K562 (cell line): ENCODE measurements around the gene SND1. TPM values are rescaled to one million over a fixed set of nuclear protein-coding genes. Genes with fewer than 3 reads are reported as not detected.

Experiments used
- CSDE1 ChIP-seq, 2 experiments: fragments of 450-650 bp; IDR thresholded peaks; 2 replicates each; pipeline ENCODE4 v1.6.1; 2016; ENCODE audit warnings: mild to moderate bottlenecking in 1 of 2
- FOXA1 ChIP-seq: fragments of 450-650 bp; IDR thresholded peaks from 2 replicates; pipeline ENCODE4 v1.6.1; 2016; ENCODE audit warnings: mild to moderate bottlenecking, borderline replicate concordance
- KDM5B ChIP-seq: fragments of 200-600 bp; sonication (generic); IDR thresholded peaks from 2 replicates; pipeline ENCODE4 v1.6.1; 2012; ENCODE audit warnings: low read depth, mild to moderate bottlenecking, moderate library complexity, low read length, control low read depth, inconsistent platforms; ENCODE audit not compliant: insufficient replicate concordance
- MAFG ChIP-seq: fragments of 450-650 bp; conservative IDR thresholded peaks from 2 replicates; pipeline ENCODE4 v1.6.1; 2016; ENCODE audit warnings: missing genetic modification characterization, missing compliant biosample characterization
- MAFK ChIP-seq: IDR thresholded peaks from 2 replicates; pipeline ENCODE4 v1.6.1; 2011; ENCODE audit warnings: low read length, improper control_type of control experiment
- NFE2 ChIP-seq: IDR thresholded peaks from 2 replicates; pipeline ENCODE4 v1.6.1; 2014; ENCODE audit warnings: antibody characterized with exemption, low read depth
- OTX1 ChIP-seq: fragments of 450-650 bp; formaldehyde crosslinking; IDR thresholded peaks from 2 replicates; pipeline ENCODE4 v1.4.0; 2022; ENCODE audit warnings: mild to moderate bottlenecking
- SMARCA4 ChIP-seq: fragments of 450-650 bp; IDR thresholded peaks from 2 replicates; pipeline ENCODE4 v1.6.1; 2016
- polyA plus RNA-seq, 8 experiments: library from polyadenylated mRNA; depleted of rRNA in 4 of 8; stranded (reverse) in 5 of 8; unstranded in 3 of 8; fragments of >200 nt; fragmentation: Nextera tagmentation in 2 of 8; fragmentation: Illumina TruSeq in 1 of 8; extraction: Ambion mirVana in 2 of 8; extraction: Trizol in 1 of 8; gene quantifications; 2 replicates each; pipeline versions ENCODE4 v1.2.1 to v1.2.3, GENCODE V29; 2011 to 2014; ENCODE audit warnings: inconsistent platforms in 1 of 8, missing spikeins in 1 of 8
- total RNA-seq, 7 experiments: library from RNA; depleted of rRNA in 6 of 7; stranded (reverse); fragments of >200 nt in 6 of 7; fragmentation: Illumina TruSeq in 2 of 7; extraction: Trizol in 2 of 7; gene quantifications; 2 replicates each; pipeline versions ENCODE4 v1.2.1 to v1.2.3, GENCODE V29; 2011 to 2021; ENCODE audit warnings: low replicate concordance in 1 of 7
- TF ChIP-seq, protein P1 (sequence below): fragments of 450-650 bp; IDR thresholded peaks from 2 replicates; pipeline ENCODE4 v1.7.1; 2018; ENCODE audit warnings: mild to moderate bottlenecking, low read depth; ENCODE audit not compliant: partially characterized antibody
- TF ChIP-seq, protein P2 (sequence below), 2 experiments: fragments of 450-650 bp; conservative IDR thresholded peaks; 2 replicates each; pipeline ENCODE4 v1.6.1; 2017; ENCODE audit warnings: mild to moderate bottlenecking in 2 of 2, moderate library complexity in 2 of 2
- TF ChIP-seq, protein P3 (sequence below), 2 experiments: fragments of 450-650 bp in 1 of 2; IDR thresholded peaks; 2 replicates each; pipeline ENCODE4 v1.6.1; 2011 to 2017; ENCODE audit warnings: low read depth in 2 of 2, antibody characterized with exemption in 1 of 2, borderline replicate concordance in 1 of 2, low read length in 1 of 2, mild to moderate bottlenecking in 1 of 2, mixed read lengths in 1 of 2; ENCODE audit not compliant: control insufficient read depth in 1 of 2
- TF ChIP-seq, protein P4 (sequence below): sonication (generic); formaldehyde crosslinking; IDR thresholded peaks from 2 replicates; pipeline ENCODE4 v1.8.0; 2022; ENCODE audit warnings: mild to moderate bottlenecking, missing genetic modification reagents

The SND1 gene
- total and polyA plus RNA-seq, 9 of the 15 experiments (the other 6 are each of a cell fraction or from before 2014, with no cell fraction given), result 46.5 to 307 (median 191) TPM

DNA sequence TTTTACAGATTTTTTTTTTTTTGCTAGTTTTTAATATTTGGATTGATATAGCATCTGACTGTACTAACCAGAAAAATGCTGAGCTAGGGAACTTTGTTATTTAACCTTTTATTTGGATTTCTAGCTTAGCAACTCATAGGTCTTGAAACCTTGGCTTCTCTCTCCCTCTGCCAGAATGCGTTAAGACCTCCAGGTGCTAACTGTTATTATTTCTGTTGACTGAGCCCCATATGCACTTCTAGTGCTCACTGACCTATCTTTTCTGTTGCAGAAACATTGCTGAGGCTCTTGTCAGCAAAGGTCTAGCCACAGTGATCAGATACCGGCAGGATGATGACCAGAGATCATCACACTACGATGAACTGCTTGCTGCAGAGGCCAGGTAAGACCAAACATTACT lies 235.6 kb downstream of the SND1 start (continued):
- TF ChIP-seq, protein P1, sequence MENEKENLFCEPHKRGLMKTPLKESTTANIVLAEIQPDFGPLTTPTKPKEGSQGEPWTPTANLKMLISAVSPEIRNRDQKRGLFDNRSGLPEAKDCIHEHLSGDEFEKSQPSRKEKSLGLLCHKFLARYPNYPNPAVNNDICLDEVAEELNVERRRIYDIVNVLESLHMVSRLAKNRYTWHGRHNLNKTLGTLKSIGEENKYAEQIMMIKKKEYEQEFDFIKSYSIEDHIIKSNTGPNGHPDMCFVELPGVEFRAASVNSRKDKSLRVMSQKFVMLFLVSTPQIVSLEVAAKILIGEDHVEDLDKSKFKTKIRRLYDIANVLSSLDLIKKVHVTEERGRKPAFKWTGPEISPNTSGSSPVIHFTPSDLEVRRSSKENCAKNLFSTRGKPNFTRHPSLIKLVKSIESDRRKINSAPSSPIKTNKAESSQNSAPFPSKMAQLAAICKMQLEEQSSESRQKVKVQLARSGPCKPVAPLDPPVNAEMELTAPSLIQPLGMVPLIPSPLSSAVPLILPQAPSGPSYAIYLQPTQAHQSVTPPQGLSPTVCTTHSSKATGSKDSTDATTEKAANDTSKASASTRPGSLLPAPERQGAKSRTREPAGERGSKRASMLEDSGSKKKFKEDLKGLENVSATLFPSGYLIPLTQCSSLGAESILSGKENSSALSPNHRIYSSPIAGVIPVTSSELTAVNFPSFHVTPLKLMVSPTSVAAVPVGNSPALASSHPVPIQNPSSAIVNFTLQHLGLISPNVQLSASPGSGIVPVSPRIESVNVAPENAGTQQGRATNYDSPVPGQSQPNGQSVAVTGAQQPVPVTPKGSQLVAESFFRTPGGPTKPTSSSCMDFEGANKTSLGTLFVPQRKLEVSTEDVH, result no peak
- TF ChIP-seq SMARCA4 (0 out of 2 replicates have a peak, but pooled peaks have one; percentile 46), FOXA1 (no peak), OTX1 (CRISPR knock-in tag) (no peak), MAFG (tag) (peak; percentile 58), CSDE1 (IDR thresholded peaks at IDR 0.05) (no peak), NFE2 (peak; percentile 13; the same call in 1 of the 2 replicates), MAFK (peak; percentile 53), KDM5B (no peak)
- TF ChIP-seq, protein P2, sequence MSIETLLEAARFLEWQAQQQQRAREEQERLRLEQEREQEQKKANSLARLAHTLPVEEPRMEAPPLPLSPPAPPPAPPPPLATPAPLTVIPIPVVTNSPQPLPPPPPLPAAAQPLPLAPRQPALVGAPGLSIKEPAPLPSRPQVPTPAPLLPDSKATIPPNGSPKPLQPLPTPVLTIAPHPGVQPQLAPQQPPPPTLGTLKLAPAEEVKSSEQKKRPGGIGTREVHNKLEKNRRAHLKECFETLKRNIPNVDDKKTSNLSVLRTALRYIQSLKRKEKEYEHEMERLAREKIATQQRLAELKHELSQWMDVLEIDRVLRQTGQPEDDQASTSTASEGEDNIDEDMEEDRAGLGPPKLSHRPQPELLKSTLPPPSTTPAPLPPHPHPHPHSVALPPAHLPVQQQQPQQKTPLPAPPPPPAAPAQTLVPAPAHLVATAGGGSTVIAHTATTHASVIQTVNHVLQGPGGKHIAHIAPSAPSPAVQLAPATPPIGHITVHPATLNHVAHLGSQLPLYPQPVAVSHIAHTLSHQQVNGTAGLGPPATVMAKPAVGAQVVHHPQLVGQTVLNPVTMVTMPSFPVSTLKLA (conservative IDR thresholded peaks at IDR 0.05), result no peak
- TF ChIP-seq, protein P3, sequence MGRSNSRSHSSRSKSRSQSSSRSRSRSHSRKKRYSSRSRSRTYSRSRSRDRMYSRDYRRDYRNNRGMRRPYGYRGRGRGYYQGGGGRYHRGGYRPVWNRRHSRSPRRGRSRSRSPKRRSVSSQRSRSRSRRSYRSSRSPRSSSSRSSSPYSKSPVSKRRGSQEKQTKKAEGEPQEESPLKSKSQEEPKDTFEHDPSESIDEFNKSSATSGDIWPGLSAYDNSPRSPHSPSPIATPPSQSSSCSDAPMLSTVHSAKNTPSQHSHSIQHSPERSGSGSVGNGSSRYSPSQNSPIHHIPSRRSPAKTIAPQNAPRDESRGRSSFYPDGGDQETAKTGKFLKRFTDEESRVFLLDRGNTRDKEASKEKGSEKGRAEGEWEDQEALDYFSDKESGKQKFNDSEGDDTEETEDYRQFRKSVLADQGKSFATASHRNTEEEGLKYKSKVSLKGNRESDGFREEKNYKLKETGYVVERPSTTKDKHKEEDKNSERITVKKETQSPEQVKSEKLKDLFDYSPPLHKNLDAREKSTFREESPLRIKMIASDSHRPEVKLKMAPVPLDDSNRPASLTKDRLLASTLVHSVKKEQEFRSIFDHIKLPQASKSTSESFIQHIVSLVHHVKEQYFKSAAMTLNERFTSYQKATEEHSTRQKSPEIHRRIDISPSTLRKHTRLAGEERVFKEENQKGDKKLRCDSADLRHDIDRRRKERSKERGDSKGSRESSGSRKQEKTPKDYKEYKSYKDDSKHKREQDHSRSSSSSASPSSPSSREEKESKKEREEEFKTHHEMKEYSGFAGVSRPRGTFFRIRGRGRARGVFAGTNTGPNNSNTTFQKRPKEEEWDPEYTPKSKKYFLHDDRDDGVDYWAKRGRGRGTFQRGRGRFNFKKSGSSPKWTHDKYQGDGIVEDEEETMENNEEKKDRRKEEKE (IDR thresholded peaks at IDR 0.05; ENCODE audit: borderline replicate concordance in 1 of 2, control insufficient read depth in 1 of 2, low read depth in 2 of 2, low read length in 1 of 2), result no peak
- TF ChIP-seq, protein P4, sequence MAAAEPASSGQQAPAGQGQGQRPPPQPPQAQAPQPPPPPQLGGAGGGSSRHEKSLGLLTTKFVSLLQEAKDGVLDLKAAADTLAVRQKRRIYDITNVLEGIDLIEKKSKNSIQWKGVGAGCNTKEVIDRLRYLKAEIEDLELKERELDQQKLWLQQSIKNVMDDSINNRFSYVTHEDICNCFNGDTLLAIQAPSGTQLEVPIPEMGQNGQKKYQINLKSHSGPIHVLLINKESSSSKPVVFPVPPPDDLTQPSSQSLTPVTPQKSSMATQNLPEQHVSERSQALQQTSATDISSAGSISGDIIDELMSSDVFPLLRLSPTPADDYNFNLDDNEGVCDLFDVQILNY (CRISPR knock-in tag), result no peak
